ENCODE measurements around the gene AGMO.

AGMO gene

DNA sequence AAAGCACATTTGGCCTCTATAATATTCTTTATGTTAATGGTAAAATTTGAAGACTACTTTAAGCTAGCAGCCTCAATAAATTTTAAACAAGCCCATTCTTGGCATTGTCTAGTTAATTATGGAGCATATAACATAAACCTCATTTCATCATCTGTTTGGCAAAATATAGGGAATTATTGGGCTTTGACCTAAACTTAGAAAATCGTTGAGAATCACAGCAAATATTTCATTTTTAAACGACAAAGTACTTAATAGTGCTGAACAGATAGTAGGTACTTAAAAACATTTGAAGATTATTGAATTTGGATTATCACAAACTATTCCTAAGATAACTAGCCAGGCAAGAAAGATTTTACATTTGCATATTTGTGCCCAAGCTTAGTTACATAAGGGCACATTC lies 73.4 kb downstream of the AGMO start:
- no peaks in the 10 kb centered on the region for H3K9me3 ChIP-seq (ENCODE audit: insufficient read depth, low read length)
- H3F3A ChIP-seq (ENCODE audit: insufficient read depth): no peaks in the 10 kb centered on the region
- no peak overlapping the region for H3K27ac ChIP-seq (ENCODE audit: low read depth, low read length)
- H4K20me1 ChIP-seq (ENCODE audit: low read depth, low read length): no peaks in the 10 kb centered on the region
- no peaks in the 10 kb centered on the region for H3K9me2 ChIP-seq (replicated peaks; ENCODE audit: insufficient read depth, low read length)
- H3K4me3 ChIP-seq (ENCODE audit: insufficient read depth, low read length, poor library complexity, severe bottlenecking): no peak overlapping the region
- H3K9ac ChIP-seq (ENCODE audit: low read length): no peak overlapping the region
- no peaks in the 10 kb centered on the region for H3K27me3 ChIP-seq (ENCODE audit: low read length)
- no peaks in the 10 kb centered on the region for H3K36me3 ChIP-seq (ENCODE audit: low read length)
- no peak overlapping the region for H3K4me2 ChIP-seq (ENCODE audit: low read depth, low read length, poor library complexity, severe bottlenecking)
- no peaks in the 10 kb centered on the region for H3K79me2 ChIP-seq (ENCODE audit: insufficient read depth, low read length)
- no peak overlapping the region for H2AFZ ChIP-seq (ENCODE audit: low read depth, low read length, severe bottlenecking)
- TF ChIP-seq, protein P1, sequence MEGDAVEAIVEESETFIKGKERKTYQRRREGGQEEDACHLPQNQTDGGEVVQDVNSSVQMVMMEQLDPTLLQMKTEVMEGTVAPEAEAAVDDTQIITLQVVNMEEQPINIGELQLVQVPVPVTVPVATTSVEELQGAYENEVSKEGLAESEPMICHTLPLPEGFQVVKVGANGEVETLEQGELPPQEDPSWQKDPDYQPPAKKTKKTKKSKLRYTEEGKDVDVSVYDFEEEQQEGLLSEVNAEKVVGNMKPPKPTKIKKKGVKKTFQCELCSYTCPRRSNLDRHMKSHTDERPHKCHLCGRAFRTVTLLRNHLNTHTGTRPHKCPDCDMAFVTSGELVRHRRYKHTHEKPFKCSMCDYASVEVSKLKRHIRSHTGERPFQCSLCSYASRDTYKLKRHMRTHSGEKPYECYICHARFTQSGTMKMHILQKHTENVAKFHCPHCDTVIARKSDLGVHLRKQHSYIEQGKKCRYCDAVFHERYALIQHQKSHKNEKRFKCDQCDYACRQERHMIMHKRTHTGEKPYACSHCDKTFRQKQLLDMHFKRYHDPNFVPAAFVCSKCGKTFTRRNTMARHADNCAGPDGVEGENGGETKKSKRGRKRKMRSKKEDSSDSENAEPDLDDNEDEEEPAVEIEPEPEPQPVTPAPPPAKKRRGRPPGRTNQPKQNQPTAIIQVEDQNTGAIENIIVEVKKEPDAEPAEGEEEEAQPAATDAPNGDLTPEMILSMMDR (IDR thresholded peaks at IDR 0.05; ENCODE audit: insufficient read depth, low read length, poor library complexity, severe bottlenecking): no peak
- no peak for TF ChIP-seq EZH2phosphoT487 (conservative IDR thresholded peaks at IDR 0.05; ENCODE audit: low read length)

DNA sequence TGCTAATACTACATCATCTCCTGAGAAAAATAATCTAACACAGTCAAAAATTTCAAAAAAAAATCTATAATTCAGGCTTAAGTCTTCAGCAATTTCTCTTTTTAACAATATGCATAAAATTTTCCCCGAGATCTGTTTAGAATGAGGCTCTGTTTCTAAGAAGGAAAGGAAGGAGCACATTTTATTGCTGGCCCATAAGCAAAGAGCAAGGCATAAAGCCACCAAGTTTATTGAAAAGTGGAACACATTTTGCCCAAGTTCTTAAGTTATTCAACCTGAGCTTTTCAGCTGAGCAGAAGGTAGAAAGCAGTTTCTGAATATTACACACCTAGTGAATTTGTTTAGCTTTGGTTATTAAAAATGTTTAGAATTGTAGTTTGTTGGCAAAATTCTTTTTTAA lies 73.9 kb downstream of the AGMO start:
- no peak overlapping the region for H3K27ac ChIP-seq (ENCODE audit: low read depth, low read length)
- H4K20me1 ChIP-seq (ENCODE audit: low read depth, low read length): no peaks in the 10 kb centered on the region; the same call in 1 of the 2 replicates
- H3K9me3 ChIP-seq (ENCODE audit: insufficient read depth, low read length): no peaks in the 10 kb centered on the region
- no peaks in the 10 kb centered on the region for H3F3A ChIP-seq (ENCODE audit: insufficient read depth)
- no peaks in the 10 kb centered on the region for H3K27me3 ChIP-seq (ENCODE audit: low read length)
- H3K79me2 ChIP-seq (ENCODE audit: insufficient read depth, low read length): no peaks in the 10 kb centered on the region
- TF ChIP-seq EZH2phosphoT487 (conservative IDR thresholded peaks at IDR 0.05; ENCODE audit: low read length): no peak
- TF ChIP-seq, protein P1 (IDR thresholded peaks at IDR 0.05; ENCODE audit: insufficient read depth, low read length, poor library complexity, severe bottlenecking): no peak
- no peak overlapping the region for H2AFZ ChIP-seq (ENCODE audit: low read depth, low read length, severe bottlenecking)
- H3K9me2 ChIP-seq (replicated peaks; ENCODE audit: insufficient read depth, low read length): no peaks in the 10 kb centered on the region
- no peak overlapping the region for H3K9ac ChIP-seq (ENCODE audit: low read length)
- H3K36me3 ChIP-seq (ENCODE audit: low read length): no peaks in the 10 kb centered on the region
- H3K4me2 ChIP-seq (ENCODE audit: low read depth, low read length, poor library complexity, severe bottlenecking): no peak overlapping the region
- no peak overlapping the region for H3K4me3 ChIP-seq (ENCODE audit: insufficient read depth, low read length, poor library complexity, severe bottlenecking)

DNA sequence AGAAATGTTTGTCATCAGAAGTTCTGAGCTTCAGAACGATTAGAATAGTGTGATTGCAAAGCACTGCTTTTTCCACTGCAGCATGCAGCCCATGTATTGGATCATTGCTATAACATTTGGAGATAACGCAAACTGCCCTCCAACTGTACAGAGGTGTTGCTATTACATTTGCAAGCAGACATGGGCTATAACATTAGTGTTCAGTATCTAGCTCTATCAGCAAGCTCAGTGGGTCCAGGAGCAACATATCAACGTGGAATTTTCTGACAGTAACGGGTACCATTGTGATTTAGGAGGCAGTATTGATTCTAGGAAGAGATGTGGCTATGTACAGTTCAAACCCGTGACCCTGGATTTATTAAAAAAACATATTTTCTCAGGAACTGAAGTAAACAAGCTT lies 75.8 kb downstream of the AGMO start:
- H4K20me1 ChIP-seq (ENCODE audit: low read depth, low read length): no peaks in the 10 kb centered on the region; the same call in 1 of the 2 replicates
- H3K36me3 ChIP-seq (ENCODE audit: low read length): no peaks in the 10 kb centered on the region
- no peaks in the 10 kb centered on the region for H3K9me3 ChIP-seq (ENCODE audit: insufficient read depth, low read length)
- H3K9ac ChIP-seq (ENCODE audit: low read length): no peak overlapping the region
- H3K79me2 ChIP-seq (ENCODE audit: insufficient read depth, low read length): no peaks in the 10 kb centered on the region
- no peak overlapping the region for H3K4me3 ChIP-seq (ENCODE audit: insufficient read depth, low read length, poor library complexity, severe bottlenecking)
- no peak overlapping the region for H3K4me2 ChIP-seq (ENCODE audit: low read depth, low read length, poor library complexity, severe bottlenecking)
- no peak overlapping the region for H3K27ac ChIP-seq (ENCODE audit: low read depth, low read length)
- no peaks in the 10 kb centered on the region for H3K9me2 ChIP-seq (replicated peaks; ENCODE audit: insufficient read depth, low read length)
- H3K27me3 ChIP-seq (ENCODE audit: low read length): no peaks in the 10 kb centered on the region
- H3F3A ChIP-seq (ENCODE audit: insufficient read depth): no peaks in the 10 kb centered on the region
- TF ChIP-seq, protein P1 (IDR thresholded peaks at IDR 0.05; ENCODE audit: insufficient read depth, low read length, poor library complexity, severe bottlenecking): no peak
- TF ChIP-seq EZH2phosphoT487 (conservative IDR thresholded peaks at IDR 0.05; ENCODE audit: low read length): no peak
- no peak overlapping the region for H2AFZ ChIP-seq (ENCODE audit: low read depth, low read length, severe bottlenecking)

Measured in SU-DHL-6 (cell line).